Stimulated activated CD8-positive, alpha-beta memory T cell treated with anti-CD3 and anti-CD28 coated beads, Interleukin-15, amount 100 ng/mL, for 24 hours (primary cell): ENCODE measurements around the gene SCYGR1.
"Not testable (repeated sequence)": the region's sequence is repeated elsewhere in the genome, so short reads cannot be mapped to it uniquely, and the experiment has no call there.

Experiments
- DNase-seq: peaks from one replicate; pipeline ENCODE4 v3.0.0-alpha.2; 2020; ENCODE audit warnings: low read depth

Gene SCYGR1

DNA sequence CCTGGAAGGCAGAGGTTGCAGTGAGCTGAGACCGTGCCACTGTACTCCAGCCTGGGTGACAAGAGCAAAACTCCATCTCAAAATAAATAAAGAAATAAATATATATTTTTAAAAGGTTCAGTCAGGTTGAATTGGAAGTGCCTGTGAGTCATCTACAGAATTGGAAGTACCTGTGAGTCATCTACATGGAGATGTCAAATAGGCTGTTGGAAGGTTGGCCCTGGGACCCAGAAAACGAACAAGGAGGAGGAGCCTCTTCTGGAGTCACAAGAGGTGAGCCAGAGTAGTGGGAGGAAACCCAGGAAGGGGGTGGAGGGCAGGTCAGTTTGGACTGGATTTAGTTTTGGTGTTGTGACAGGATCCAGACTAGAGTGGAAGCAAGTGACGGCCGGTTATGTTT is 15.2 kb upstream of the SCYGR1 start:
- no peak for DNase-seq

DNA sequence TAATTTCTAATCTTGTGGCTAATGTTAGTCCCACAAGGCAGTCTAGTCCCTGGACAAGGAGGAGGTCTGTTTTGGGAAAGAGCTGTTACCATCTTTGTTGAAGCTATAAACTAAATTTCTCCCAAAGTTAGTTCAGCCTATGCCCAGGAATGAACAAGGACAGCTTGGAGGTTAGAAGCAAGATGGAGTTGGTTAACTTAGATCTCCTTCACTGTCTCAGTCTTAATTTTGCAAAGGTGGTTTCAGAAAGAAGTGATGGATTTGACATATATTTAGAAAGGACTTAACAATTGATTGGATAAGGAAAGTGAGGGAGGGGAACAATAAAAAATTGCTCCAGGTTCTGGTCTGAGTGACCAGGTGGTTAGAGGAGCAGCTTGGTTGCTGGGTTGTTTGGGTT is 14.6 kb upstream of the SCYGR1 start:
- no peak for DNase-seq

DNA sequence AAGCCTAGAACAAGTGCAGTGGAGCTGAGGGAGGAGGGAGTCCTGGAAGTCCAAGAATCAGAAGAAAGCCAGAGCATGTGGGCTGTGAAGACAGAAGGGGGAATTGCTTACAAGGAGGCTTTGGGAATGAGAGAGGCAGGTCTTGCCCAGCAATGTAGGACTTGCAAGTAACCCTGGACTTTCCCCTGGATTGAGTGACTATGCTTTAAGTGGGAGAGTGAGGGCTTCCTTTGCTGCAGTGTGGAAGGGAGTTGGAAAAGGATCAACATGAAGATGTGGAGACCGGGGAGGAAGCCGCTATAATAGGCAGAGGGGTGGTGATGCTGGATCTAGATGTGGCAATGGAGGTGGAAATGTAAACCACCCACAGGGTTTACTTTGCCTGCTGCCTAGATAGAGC is 13.8 kb upstream of the SCYGR1 start:
- no peak for DNase-seq

DNA sequence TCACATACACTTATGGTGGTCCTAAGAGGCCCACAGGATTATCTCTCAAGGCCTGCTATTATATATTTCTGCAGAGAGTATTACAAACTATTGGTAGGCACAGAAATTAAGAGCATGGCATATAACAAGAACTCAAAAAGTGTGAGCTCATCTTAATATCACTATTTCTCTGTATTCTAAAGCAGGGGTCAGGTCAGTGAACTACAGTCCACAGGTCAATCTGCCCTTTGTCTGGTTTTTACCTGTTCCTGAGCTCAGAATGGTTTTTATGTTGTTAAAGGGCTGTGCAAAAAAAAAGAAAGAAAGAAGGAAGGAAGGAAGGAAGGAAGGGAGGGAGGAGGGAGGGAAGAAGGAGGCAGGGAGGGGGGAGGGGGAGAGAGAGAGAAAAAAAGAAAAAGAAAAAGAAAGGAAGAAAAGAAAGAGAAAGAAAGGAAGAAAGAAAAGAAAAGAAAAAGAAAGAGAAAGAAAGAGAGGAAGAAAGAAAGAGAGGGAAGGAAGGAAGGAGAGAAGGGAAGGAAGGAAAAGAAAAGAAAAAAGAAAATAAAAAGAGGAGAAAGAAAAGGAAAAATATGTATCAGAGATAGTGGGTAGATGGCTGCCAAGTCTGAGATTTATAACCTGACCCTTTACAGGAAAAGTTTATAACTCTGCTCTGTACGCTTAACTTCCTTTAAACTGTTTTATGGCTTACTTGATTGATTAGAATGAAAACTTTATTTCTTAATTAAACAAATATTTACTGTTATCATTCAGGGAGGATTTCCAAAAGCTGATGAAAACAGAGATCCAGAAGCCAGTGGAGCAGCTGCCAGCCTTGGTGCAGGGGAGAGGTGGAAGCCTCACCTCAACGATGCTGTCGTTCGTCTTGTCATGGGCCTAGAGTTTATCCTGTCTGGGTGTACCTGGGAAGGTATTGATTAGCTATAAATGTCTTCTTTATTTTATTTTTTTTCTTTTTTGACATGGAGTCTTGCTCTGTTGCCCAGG is 11.2 kb upstream of the SCYGR1 start:
- no peak for DNase-seq

DNA sequence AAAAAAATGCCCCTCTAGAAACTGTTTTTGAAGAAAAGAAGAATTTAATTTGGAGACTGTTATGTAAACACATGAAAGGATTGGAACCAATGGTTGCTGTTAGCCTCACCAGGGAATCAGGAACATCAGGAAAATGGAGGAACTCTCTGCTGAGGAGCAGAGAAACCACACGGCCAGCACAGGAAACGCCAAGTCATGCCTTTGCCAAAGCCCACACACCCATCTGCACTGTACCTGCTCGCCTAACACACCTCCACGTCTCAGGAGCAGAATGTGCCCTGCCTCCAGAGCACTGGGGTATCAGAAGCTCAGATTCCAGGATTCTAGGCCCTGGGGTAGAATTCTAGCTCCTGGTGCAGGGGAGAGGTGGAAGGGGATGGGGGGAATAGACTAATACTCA is 9.8 kb upstream of the SCYGR1 start:
- DNase-seq = no peak

DNA sequence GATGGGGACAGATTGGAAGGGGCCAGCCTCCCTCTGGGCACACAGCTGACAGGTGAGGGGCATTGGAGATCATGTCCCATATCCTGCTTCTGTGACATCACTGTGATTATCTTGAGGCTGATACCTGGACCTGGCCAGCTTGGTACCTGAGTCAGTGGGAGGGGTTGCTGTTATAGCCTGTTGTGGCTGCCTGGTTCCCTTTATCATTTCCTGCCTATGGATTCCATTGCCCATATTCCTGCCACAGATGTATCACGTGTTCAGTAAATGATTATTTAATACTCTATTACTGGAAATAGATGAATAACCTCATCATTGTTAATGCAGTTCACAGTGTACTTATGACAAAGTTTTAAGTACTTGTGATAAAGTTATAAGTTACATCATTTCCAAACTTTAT is 7.8 kb upstream of the SCYGR1 start:
- no peak for DNase-seq

DNA sequence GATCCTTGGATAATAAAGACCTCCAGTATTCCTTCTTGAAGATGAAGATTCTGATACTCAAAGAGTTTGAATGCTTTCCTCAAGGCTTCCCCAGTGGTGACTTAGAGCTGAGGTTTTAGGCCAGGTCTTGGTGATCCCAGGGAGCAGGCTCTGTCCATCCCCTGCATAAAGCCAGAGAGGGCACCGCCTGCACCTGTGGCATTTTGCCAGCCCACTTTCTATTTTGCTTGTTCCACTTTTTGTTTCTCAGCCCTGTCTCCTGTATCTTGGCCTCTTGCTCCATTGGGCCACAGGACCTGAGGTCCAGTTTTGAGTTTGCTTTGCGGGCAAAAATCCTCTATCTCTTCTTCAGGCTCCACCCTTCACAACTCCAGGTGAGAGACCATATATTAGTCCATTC is 6.7 kb upstream of the SCYGR1 start:
- no peak for DNase-seq

DNA sequence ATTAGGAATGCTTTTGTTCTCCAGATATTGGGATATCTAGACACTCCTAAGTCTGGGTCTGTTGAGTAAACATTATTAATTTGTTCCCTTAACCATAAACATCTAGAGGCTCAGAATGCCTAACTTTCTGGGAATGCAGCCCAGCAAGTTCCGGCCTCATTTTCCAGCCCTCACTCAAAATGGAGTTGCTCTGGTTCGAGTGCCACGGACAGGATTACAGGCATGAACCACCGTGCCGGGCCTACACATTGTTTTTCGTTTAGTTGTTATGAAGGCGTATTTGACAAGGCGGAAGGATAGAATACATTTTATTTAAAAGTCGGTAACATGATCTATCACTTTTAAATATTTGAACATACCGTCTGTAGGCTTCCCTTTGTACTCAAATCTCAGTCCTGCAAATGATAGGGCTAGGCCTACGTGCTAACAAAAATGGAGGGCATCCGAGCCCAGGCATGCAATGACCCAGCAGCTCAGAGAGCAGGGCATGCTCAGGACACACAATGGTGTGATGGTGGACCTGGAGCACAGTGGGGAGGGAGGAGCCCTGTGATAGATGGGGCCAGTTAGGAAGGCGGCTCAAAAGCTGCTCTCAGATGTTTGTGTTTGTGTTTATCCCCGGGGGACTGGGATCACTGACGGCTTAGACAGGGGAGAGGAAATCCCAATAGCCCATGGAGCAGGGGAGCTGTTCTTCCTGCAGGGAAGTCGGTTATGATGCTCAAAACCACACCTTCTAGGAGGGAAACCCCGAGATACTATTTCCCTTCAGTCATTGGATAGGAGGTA is 2.9 kb upstream of the SCYGR1 start:
- DNase-seq = no peak

DNA sequence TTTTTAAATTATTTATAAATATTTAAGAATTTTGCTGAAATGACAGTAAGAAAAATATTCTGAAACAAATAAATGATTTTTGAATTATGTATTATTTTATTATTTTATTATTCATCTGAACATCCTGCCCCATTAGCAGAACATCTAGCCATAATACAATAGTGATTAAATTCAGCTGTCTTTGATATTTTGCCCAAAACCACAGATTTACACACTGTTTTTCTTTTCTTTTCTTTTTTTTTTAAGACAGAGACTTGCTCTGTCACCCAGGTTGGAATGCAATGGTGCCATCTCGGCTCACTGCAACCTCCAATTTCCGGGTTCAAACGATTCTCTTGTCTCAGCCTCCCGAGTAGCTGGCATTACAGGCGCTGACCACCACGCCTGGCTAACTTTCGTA is 1.9 kb upstream of the SCYGR1 start:
- no peak for DNase-seq

DNA sequence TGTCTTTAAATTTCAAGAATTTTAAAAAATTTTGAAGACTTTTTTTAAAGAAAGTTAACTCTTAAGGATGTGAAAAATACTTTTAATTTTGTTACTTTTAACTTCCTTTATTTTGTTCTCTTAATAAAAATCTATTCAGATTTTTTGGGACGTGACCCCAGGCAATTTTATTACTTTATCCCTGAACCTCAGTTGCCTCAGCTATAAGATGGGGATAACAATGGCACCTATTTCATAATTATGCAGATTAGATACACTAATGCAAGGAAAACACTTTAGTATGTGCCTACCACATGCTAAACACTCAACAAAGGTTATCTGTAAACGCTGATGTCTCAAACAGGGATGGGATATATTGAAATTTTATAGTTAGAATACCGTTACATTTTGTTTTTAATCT is 1.5 kb upstream of the SCYGR1 start:
- no peak for DNase-seq

DNA sequence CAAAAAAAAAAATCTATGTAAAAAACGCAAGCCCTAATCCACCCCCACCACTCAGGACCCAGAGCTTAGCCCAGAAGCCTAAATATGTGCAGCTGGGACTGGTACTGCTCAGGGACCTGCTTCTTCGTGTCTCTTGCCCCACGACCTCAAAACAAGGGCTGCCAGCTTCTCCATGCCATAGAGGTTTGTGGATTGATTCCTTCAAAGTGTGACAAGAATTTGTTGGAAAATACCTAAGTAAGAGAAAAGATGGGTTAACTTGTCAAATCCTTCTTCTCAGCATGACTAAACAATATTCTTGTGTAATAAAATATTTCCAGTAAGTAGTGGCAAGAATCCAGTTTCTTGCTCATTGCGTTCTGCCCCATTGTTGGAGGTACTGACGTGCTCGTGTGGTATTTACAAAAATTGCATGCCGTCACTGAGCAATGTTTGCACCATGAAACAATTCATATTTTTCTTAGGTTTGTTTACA is 825 bp upstream of the SCYGR1 start:
- DNase-seq = no peak

DNA sequence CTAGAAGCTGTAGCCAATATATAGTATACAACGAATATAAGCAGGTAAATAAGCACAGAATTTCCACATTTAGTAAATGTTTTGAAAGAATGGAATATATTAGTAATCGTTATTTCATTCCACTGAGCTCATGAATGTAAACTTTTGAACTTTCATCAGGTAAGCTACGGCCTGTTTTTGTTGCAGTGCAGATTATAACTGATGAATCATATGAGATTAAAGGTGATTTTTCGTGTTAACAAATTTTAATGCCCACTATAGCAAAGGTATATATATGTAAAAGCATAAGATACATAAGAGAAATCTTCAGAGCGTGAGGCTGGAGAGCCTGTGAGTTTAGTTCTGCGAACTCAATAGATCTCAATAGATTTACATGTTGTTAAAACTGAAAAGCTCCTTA is 1.1 kb downstream of the SCYGR1 start:
- no peak for DNase-seq

DNA sequence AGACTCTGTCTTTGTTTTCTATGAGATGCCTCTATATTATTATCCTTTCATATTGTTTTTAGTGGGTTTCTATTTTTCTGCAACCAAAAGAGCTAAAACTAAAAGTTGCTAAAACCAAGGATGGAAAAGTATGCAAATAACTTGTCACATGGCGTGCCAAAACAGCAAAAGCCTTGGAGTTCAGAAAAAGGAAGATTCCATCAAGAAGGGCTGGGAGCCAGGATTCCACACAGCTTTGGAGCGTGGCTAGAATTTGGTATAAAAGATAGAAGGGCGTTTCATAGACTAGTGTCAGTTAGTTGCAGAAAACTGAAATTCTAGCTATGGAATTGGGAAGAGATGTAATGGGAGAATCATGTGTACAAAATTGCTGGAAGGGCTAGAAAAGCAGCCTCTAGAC is 4.1 kb downstream of the SCYGR1 start:
- no peak for DNase-seq

DNA sequence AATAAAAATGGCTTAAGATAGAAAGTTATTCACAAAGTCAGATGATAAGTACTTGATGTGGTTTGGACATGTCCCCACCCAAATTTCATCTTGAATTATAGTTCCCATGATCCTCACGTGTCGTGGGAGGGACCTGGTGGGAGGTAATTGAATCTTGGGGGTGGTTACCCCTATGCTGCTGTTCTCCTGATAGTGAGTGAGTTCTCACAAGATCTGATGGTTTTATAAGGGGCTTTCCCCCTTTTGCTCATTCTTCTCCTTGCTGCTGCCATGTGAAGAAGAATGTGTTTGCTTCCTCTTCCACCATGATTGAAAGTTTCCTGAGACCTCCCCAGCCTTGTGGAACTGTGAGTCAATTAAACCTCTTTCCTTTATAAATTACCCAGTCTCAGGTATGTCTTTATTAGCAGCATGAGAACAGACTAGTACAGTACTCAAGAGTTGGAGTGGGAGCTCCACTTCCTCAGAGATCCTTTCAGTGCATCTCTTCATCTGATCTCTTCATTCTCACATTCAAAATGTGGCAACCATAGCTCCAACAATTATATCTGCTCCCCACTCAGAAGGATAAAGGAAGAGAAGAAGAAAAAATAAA is 5.4 kb downstream of the SCYGR1 start:
- DNase-seq = not testable (repeated sequence)

DNA sequence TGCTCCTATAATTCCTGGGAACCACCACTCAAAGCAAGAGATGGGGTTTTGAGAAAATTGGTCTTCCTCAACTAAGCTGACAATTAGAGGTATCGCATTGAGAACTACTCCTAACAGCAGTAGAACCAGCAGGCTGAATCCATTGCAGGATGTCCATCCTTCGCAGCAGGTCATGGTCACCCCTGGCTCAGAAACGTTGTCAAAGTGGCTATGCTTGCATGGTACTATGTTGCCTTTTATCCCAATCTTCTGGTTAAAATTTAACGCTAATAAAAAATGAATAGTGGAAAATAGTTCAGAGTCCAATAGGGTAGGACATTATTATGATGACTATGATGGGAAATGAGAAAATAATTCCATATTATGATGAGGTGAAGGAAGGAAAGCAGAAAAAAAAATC is 8.7 kb downstream of the SCYGR1 start, which contains the start of gene TM4SF20:
TSS of gene TM4SF20 (minus strand) at position 212 of the 400 bp plus-strand sequence. CDS start at position 174, 38 bp downstream.
- no peak for DNase-seq

DNA sequence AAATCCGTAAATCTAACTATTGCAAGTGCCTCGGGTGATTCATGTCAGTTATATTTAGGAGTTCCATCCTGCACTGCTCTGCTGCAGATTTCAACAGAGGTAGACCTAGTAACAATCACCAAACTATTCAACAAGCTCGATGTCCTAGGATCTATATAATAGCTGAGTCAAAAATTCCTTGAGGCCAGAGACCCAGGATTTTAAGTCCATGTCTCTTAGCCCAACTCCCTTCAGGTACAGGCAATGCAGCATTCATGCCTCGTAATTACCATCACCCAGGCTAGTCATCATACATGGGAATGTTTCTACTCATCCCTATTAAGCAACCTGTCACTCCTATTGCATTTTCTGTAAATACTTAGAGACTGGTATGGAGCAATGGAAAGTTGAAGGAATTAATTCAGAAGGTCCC is 9.4 kb downstream of the SCYGR1 start:
- no peak for DNase-seq

DNA sequence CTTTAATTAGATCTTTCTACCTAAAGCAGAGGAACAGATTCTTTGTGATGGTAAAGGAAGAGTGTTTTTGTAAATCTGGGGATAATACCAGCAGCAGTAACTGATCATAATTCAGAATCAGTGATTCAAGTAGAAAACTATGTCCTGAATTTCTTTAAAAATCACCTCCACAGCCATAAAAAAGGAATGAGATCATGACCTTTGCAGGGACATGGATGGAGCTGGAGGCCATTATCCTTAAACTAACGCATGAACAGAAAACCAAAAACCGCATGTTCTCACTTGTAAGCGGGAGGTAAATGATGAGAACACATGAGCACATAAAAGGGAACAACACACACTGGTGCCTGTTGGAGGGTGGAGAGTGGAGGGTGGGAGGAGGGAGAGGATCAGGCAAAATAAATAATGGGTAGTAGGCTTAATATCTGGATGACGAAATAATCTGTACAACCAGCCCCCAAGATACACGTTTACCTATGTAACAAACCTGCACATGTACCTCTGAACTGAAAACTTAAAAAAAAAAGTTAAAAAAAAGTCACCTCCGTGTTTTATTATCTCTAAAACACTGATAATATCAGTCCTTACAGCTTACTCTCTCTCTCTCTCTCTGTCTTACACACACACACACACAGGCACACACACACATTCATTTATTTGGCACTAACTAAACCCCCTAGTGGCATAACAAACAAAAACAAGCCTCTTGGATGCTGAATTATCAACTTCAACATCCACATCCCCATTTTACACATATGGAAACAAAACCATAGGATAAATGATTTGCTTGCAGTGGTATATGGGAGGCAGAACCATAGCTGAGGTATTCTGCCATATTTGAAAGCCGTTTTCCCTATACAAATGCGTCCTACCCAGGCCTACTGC is 10.0 kb downstream of the SCYGR1 start:
- DNase-seq = no peak

DNA sequence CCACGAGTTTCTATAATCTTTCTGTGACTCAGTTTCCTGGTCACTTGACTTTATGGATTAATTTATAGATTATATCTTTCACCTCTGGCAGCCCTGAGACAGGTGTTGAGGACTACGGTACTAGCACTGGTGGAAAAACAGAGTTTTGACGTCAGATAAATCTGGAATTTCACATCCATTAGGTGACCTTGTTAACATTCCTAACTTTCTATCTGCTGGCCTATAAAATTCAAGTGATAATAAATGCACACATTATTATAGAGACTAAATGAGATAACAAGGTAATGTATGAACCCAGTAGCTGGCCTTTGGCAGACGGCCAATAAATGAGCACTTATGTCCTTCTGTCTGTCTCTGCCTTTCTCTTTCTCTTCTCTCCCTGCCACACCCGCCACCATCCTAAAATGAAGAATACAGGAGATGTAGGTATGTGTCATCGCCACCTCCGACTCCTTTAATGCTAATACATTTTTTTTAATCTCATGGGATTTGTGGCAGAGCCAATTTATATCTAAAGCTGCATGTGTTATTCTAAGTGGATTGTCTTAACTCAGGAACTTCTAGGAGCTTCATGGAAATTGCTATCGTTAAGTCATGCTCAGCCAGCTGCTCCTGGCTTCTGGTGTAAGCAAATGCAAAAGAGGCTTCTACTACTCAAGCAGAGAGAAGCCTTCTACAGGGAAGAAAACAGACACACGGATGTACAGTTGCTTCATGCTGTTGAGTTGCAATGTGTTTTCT is 10.9 kb downstream of the SCYGR1 start:
- no peak for DNase-seq

DNA sequence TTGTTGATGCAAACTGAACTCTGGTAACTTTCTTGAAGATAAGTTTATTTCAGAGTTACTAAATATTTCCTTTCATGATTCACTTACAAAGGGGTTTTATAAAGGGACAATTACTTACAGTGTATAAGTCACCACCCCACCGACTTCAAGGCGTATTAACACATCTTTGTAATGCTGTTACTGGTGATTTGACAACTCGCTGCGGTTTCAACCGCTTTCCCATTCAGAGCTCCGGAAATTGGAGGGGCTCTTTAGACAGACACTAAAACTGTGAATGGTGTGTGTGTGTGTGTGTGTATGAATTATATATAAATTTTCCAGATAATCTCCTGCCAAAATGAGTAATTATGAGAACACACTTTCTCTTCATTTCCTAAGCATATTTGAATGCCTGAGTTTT is 13.6 kb downstream of the SCYGR1 start:
- DNase-seq = no peak

DNA sequence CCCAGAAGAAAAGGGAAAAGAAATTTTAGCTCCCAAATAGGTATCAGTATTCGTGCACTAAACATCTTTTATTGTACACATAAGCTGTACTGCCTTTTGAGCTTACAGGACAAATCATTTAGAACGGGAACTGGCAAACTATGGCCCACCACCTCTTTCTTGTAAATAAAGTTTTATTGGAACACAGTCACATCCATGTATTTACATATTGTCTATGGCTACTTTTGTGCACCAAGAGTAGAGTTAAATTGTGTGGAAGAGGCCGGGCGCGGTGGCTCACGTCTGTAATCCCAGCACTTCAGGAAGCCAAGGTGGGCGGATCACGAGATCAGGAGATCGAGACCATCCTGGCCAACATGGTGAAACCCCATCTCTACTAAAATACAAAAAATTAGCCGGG is 14.4 kb downstream of the SCYGR1 start:
- DNase-seq = no peak

DNA sequence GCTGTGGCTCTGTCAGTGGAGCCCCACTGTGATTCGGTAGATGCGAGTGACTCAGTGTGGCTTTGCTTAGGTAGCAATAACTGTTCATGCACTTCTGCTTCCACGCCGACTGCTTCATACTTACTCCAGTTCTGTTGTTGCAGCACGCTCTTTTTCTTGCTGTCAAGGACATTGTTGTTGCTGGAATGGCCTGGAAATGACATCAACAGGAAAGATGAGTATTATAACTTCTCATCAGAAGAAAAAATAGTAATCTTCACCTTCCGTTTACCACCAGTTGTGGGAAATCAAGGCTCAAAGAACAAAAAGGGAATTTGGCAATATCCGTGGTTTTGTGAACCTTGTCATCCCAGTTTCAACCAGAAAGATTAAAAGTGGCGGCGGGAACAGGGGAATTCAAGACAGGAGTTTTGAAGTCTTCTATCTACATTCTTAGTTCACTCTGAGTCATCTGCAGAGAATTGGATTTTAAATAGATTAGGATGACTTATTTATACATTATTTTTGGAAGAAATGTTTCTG is 16.9 kb downstream of the SCYGR1 start:
- no peak for DNase-seq
